Liver (tissue), 9 donors: ENCODE data around the gene AFDN. TPM values are rescaled to one million over a fixed set of nuclear protein-coding genes. Genes with fewer than 3 reads are reported as not detected.
A peak's percentile ranks its signal among the peaks of the same experiment; 100 is the strongest.

ENCODE experiments used
- DNase-seq: peaks from one replicate; pipeline ENCODE4 v3.0.0-alpha.2; 2017; ENCODE audit warnings: low spot score
- H3K27ac ChIP-seq, 2 donors: one replicate each; pipeline ENCODE4 v1.7.0; 2013; ENCODE audit warnings: inconsistent platforms in 2 of 2, low read length in 2 of 2, control low read depth in 1 of 2, low read depth in 1 of 2, mild to moderate bottlenecking in 1 of 2
- H3K27me3 ChIP-seq, 4 donors: one replicate each; pipeline versions ENCODE4 v1.6.1 to v1.7.0; 2013; ENCODE audit warnings: low read length in 3 of 4, inconsistent platforms in 1 of 4, mild to moderate bottlenecking in 1 of 4, moderate library complexity in 1 of 4; ENCODE audit not compliant: control insufficient read depth in 4 of 4, insufficient read depth in 4 of 4
- H3K36me3 ChIP-seq, 4 donors: one replicate each; pipeline versions ENCODE4 v1.6.1 to v1.7.0; 2013; ENCODE audit warnings: low read length in 3 of 4, mild to moderate bottlenecking in 3 of 4, low read depth in 1 of 4, moderate library complexity in 1 of 4; ENCODE audit not compliant: control insufficient read depth in 4 of 4, insufficient read depth in 3 of 4
- H3K4me1 ChIP-seq, 4 donors: one replicate each; pipeline versions ENCODE4 v1.6.1 to v1.7.0; 2013; ENCODE audit warnings: low read length in 3 of 4, mild to moderate bottlenecking in 3 of 4, moderate library complexity in 1 of 4; ENCODE audit not compliant: control insufficient read depth in 4 of 4, insufficient read depth in 4 of 4
- H3K4me3 ChIP-seq, 3 donors: one replicate each; pipeline versions ENCODE4 v1.6.1 to v1.7.0; 2013; ENCODE audit warnings: low read length in 3 of 3, control low read depth in 1 of 3, low read depth in 1 of 3, mild to moderate bottlenecking in 1 of 3
- H3K9ac ChIP-seq, 2 donors: one replicate each; pipeline ENCODE4 v1.7.0; 2013; ENCODE audit warnings: low read length in 2 of 2, mild to moderate bottlenecking in 2 of 2, moderate library complexity in 2 of 2, control low read depth in 1 of 2, low read depth in 1 of 2
- H3K9me3 ChIP-seq, 4 donors: one replicate each; pipeline versions ENCODE4 v1.6.1 to v1.7.0; 2013; ENCODE audit warnings: low read length in 3 of 4; ENCODE audit not compliant: control insufficient read depth in 4 of 4
- EGR1 ChIP-seq, 2 donors: IDR thresholded peaks; 2 replicates each; pipeline ENCODE4 v1.6.1; 2016 to 2018; ENCODE audit warnings: antibody characterized with exemption in 2 of 2, low read depth in 2 of 2
- FOXA1 ChIP-seq: IDR thresholded peaks from 2 replicates; pipeline ENCODE4 v1.6.1; 2016; ENCODE audit warnings: antibody characterized with exemption
- FOXA2 ChIP-seq: IDR thresholded peaks from 2 replicates; pipeline ENCODE4 v1.6.1; 2016; ENCODE audit warnings: antibody characterized with exemption
- GABPA ChIP-seq, 2 donors: IDR thresholded peaks in 1 of 2; conservative IDR thresholded peaks in 1 of 2; 2 replicates each; pipeline ENCODE4 v1.6.1; 2016; ENCODE audit warnings: antibody characterized with exemption in 2 of 2, mild to moderate bottlenecking in 1 of 2, moderate library complexity in 1 of 2
- HNF4A ChIP-seq, 2 donors: conservative IDR thresholded peaks; 2 replicates each; pipeline ENCODE4 v1.6.1; 2016; ENCODE audit warnings: antibody characterized with exemption in 2 of 2, mild to moderate bottlenecking in 2 of 2
- NR2F2 ChIP-seq: IDR thresholded peaks from 2 replicates; pipeline ENCODE4 v1.6.1; 2016; ENCODE audit warnings: antibody characterized with exemption
- RAD21 ChIP-seq, 2 donors: IDR thresholded peaks; 2 replicates each; pipeline ENCODE4 v1.6.1; 2016; ENCODE audit warnings: antibody characterized with exemption in 2 of 2, mild to moderate bottlenecking in 2 of 2
- RXRA ChIP-seq, 2 donors: IDR thresholded peaks; 2 replicates each; pipeline ENCODE4 v1.6.1; 2017 to 2018; ENCODE audit warnings: antibody characterized with exemption in 2 of 2, mild to moderate bottlenecking in 1 of 2
- SP1 ChIP-seq: IDR thresholded peaks from 2 replicates; pipeline ENCODE4 v1.6.1; 2018; ENCODE audit warnings: antibody characterized with exemption, mild to moderate bottlenecking
- TAF1 ChIP-seq: conservative IDR thresholded peaks from 2 replicates; pipeline ENCODE4 v1.6.1; 2016; ENCODE audit warnings: antibody characterized with exemption, mild to moderate bottlenecking
- YY1 ChIP-seq: IDR thresholded peaks from 2 replicates; pipeline ENCODE4 v1.6.1; 2016; ENCODE audit warnings: antibody characterized with exemption, mild to moderate bottlenecking
- WGBS: extraction: QIAGEN DNeasy Blood & Tissue Kit; methylation state at CpG from one replicate; pipeline ENCODE4 v1.1.7; 2013; 5-methylcytosine and 5-hydroxymethylcytosine counted together
- polyA plus RNA-seq, 2 donors: library from polyadenylated mRNA; stranded (reverse) in 1 of 2; unstranded in 1 of 2; fragments of 200-250 nt in 1 of 2; fragments of >200 nt in 1 of 2; fragmentation: Nextera tagmentation in 1 of 2; extraction: Ambion mirVana in 1 of 2; gene quantifications; one replicate each; pipeline versions ENCODE4 v1.2.1 to v1.2.3, GENCODE V29; 2013 to 2015
- total RNA-seq, 2 donors: library from RNA; depleted of rRNA; stranded (reverse); fragments of >200 nt; gene quantifications; one replicate each; pipeline ENCODE4 v1.2.3, GENCODE V29; 2014
- TF ChIP-seq, protein P1 (sequence below): IDR thresholded peaks from 2 replicates; pipeline ENCODE4 v1.6.1; 2016; ENCODE audit warnings: antibody characterized with exemption
- TF ChIP-seq, protein P2 (sequence below): IDR thresholded peaks from 2 replicates; pipeline ENCODE4 v1.6.1; 2016; ENCODE audit warnings: antibody characterized with exemption
- TF ChIP-seq, protein P3 (sequence below): IDR thresholded peaks from 2 replicates; pipeline ENCODE4 v1.6.1; 2016; ENCODE audit warnings: antibody characterized with exemption
- TF ChIP-seq, protein P4 (sequence below): IDR thresholded peaks from 2 replicates; pipeline ENCODE4 v1.6.1; 2016; ENCODE audit warnings: antibody characterized with exemption, mild to moderate bottlenecking
- donor health status: healthy.
- donor health status: healthy.
- donor health status: healthy.
- donor health status: healthy.
- donor health status: healthy.

AFDN gene
- total and polyA plus RNA-seq, 4 donors = 21.3 to 145 (median 29.3) TPM

DNA sequence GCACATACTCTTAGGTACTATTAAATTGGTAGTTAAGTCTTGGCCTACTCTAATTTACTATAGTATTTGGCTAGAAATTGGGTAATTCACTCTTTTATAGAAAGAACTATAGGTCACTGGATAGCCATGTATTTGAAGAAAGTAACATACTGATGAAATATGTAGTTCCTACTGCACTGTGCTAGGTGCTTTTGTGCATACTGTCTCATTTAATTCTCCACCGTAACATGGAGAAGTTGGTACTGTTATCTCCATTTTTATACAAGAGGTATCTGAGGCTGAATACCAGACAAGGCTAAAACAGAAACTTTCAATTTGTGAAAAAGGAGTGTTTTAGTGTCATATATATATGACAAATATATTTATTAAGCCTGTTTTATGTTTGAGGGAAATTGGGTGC, 29.8 kb downstream of the AFDN start:
- no peak overlapping the region for H3K9ac ChIP-seq
- WGBS = 95% methylated on average over 1 of the region's 1 CpG
- peak overlapping the region in 1 of 2 donors; percentile 6 for H3K27ac ChIP-seq
- H3K4me1 ChIP-seq = peaks cover 4 to 33% (median 21%) of the 10 kb centered on the region in 4 donors
- no peaks in the 10 kb centered on the region for H3K27me3 ChIP-seq
- H3K36me3 ChIP-seq = no peaks in the 10 kb centered on the region
- no peak overlapping the region for H3K4me3 ChIP-seq
- no peaks in the 10 kb centered on the region for H3K9me3 ChIP-seq
- TF ChIP-seq NR2F2 (no peak), RAD21 (IDR thresholded peaks at IDR 0.05) (no peak), RXRA (IDR thresholded peaks at IDR 0.05) (no peak), YY1 (no peak), FOXA2 (no peak), GABPA (IDR thresholded peaks at IDR 0.05 in 1 of 2, conservative IDR thresholded peaks at IDR 0.05 in 1 of 2) (no peak), EGR1 (IDR thresholded peaks at IDR 0.05; ENCODE audit: low read depth in 2 of 2) (no peak)
- TF ChIP-seq, protein P1, sequence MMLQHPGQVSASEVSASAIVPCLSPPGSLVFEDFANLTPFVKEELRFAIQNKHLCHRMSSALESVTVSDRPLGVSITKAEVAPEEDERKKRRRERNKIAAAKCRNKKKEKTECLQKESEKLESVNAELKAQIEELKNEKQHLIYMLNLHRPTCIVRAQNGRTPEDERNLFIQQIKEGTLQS = no peak
- TF ChIP-seq, protein P2, sequence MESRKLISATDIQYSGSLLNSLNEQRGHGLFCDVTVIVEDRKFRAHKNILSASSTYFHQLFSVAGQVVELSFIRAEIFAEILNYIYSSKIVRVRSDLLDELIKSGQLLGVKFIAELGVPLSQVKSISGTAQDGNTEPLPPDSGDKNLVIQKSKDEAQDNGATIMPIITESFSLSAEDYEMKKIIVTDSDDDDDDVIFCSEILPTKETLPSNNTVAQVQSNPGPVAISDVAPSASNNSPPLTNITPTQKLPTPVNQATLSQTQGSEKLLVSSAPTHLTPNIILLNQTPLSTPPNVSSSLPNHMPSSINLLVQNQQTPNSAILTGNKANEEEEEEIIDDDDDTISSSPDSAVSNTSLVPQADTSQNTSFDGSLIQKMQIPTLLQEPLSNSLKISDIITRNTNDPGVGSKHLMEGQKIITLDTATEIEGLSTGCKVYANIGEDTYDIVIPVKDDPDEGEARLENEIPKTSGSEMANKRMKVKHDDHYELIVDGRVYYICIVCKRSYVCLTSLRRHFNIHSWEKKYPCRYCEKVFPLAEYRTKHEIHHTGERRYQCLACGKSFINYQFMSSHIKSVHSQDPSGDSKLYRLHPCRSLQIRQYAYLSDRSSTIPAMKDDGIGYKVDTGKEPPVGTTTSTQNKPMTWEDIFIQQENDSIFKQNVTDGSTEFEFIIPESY = no peak
- TF ChIP-seq, protein P3, sequence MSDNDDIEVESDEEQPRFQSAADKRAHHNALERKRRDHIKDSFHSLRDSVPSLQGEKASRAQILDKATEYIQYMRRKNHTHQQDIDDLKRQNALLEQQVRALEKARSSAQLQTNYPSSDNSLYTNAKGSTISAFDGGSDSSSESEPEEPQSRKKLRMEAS = no peak
- DNase-seq = no peak

DNA sequence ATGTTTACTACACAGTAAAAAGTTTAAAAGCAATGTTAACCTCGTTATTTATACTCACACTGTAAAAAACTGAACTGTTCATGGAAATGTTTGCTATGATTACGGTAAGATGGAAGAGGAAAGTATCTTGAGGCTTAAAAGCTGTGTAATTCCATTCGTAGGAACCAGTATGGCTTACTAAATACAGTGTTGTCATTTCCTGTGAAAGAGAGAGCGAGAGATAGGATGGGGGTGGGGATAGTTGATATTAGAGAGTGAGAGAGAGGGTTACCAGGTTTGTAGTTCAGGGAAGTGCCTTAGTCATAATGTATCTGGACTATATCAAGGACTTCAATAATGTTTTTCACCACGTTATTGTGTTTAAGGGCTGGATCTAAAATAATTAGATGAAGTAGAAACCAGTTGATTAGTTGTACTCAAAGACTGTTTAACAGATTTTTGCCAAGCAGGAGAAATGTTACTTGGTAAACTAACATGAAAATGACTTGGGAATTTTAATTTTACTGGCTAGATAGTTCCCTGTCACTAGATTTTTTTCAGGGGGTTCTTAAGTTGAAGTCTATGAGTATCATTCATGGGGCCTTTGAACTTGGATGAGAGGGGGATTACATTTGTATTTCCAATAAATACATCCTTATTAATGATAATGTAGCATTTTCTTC, 30.4 kb downstream of the AFDN start:
- TF ChIP-seq FOXA2 (no peak), FOXA1 (no peak), HNF4A (conservative IDR thresholded peaks at IDR 0.05) (no peak), RAD21 (IDR thresholded peaks at IDR 0.05) (no peak), TAF1 (no peak), SP1 (no peak), EGR1 (IDR thresholded peaks at IDR 0.05; ENCODE audit: low read depth in 2 of 2) (no peak)
- TF ChIP-seq, protein P3 = no peak
- TF ChIP-seq, protein P4, sequence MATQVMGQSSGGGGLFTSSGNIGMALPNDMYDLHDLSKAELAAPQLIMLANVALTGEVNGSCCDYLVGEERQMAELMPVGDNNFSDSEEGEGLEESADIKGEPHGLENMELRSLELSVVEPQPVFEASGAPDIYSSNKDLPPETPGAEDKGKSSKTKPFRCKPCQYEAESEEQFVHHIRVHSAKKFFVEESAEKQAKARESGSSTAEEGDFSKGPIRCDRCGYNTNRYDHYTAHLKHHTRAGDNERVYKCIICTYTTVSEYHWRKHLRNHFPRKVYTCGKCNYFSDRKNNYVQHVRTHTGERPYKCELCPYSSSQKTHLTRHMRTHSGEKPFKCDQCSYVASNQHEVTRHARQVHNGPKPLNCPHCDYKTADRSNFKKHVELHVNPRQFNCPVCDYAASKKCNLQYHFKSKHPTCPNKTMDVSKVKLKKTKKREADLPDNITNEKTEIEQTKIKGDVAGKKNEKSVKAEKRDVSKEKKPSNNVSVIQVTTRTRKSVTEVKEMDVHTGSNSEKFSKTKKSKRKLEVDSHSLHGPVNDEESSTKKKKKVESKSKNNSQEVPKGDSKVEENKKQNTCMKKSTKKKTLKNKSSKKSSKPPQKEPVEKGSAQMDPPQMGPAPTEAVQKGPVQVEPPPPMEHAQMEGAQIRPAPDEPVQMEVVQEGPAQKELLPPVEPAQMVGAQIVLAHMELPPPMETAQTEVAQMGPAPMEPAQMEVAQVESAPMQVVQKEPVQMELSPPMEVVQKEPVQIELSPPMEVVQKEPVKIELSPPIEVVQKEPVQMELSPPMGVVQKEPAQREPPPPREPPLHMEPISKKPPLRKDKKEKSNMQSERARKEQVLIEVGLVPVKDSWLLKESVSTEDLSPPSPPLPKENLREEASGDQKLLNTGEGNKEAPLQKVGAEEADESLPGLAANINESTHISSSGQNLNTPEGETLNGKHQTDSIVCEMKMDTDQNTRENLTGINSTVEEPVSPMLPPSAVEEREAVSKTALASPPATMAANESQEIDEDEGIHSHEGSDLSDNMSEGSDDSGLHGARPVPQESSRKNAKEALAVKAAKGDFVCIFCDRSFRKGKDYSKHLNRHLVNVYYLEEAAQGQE = no peak
- TF ChIP-seq, protein P2 = no peak
- H3K27ac ChIP-seq = peak overlapping the region; percentile 48 to 59
- H3K9ac ChIP-seq = no peak overlapping the region
- peaks cover 3 to 33% (median 21%) of the 10 kb centered on the region in 4 donors for H3K4me1 ChIP-seq
- no peaks in the 10 kb centered on the region for H3K9me3 ChIP-seq
- no peak for DNase-seq
- H3K36me3 ChIP-seq = no peaks in the 10 kb centered on the region
- H3K27me3 ChIP-seq = no peaks in the 10 kb centered on the region
- WGBS = 84% methylated on average over 5 of the region's 5 CpGs
- no peak overlapping the region for H3K4me3 ChIP-seq
